Stimulated activated CD4-positive, alpha-beta T cell treated with anti-CD3 and anti-CD28 coated beads, Interleukin-4, amount 100 ng/mL, for 1 hour (primary cell): ENCODE results near the gene UMODL1.
"Not testable (repeated sequence)": the region's sequence is repeated elsewhere in the genome, so short reads cannot be mapped to it uniquely, and the experiment has no call there.

ENCODE experiments used
- DNase-seq: peaks from one replicate; pipeline ENCODE4 v3.0.0-alpha.2; 2020

UMODL1 gene

GRCh38 chr21:42172596-42173483, 101.7 kb downstream of the UMODL1 start:
- DNase-seq = no peak

GRCh38 chr21:42174173-42174572, 103.1 kb downstream of the UMODL1 start:
- DNase-seq = no peak

- DNase-seq = no peak
Measured at GRCh38 chr21:42175110-42175710, 104.1 kb downstream of the UMODL1 start.

- no peak for DNase-seq
Measured at GRCh38 chr21:42176859-42177258, 105.7 kb downstream of the UMODL1 start.

GRCh38 chr21:42179316-42179715, 108.2 kb downstream of the UMODL1 start:
- no peak for DNase-seq

GRCh38 chr21:42180001-42180400, 108.9 kb downstream of the UMODL1 start:
- DNase-seq = not testable (repeated sequence)

- no peak for DNase-seq
Measured at GRCh38 chr21:42182713-42183371, 111.7 kb downstream of the UMODL1 start.

- no peak for DNase-seq
Measured at GRCh38 chr21:42183374-42184266, 112.5 kb downstream of the UMODL1 start.

- no peak for DNase-seq
Measured at GRCh38 chr21:42186591-42186990, 115.5 kb downstream of the UMODL1 start.

- DNase-seq = peak; percentile 69
Measured at GRCh38 chr21:42187976-42188653, 117.0 kb downstream of the UMODL1 start.

- DNase-seq = no peak
Measured at GRCh38 chr21:42188663-42189062, 117.5 kb downstream of the UMODL1 start.

GRCh38 chr21:42189431-42189830, 118.3 kb downstream of the UMODL1 start:
- DNase-seq = no peak

- DNase-seq = no peak
Measured at GRCh38 chr21:42189860-42190485, 118.9 kb downstream of the UMODL1 start.

- no peak for DNase-seq
Measured at GRCh38 chr21:42190486-42190863, 119.4 kb downstream of the UMODL1 start.

- no peak for DNase-seq
Measured at GRCh38 chr21:42191064-42191463, 119.9 kb downstream of the UMODL1 start.

- no peak for DNase-seq
Measured at GRCh38 chr21:42191696-42192595, 120.8 kb downstream of the UMODL1 start.
